NCI-H82 (cell line): ENCODE results near the gene VSIR.

Source experiments
- DNase-seq: peaks from one replicate; lab custom pipeline; 2025; lab: John Stamatoyannopoulos, UW

Gene VSIR

DNA sequence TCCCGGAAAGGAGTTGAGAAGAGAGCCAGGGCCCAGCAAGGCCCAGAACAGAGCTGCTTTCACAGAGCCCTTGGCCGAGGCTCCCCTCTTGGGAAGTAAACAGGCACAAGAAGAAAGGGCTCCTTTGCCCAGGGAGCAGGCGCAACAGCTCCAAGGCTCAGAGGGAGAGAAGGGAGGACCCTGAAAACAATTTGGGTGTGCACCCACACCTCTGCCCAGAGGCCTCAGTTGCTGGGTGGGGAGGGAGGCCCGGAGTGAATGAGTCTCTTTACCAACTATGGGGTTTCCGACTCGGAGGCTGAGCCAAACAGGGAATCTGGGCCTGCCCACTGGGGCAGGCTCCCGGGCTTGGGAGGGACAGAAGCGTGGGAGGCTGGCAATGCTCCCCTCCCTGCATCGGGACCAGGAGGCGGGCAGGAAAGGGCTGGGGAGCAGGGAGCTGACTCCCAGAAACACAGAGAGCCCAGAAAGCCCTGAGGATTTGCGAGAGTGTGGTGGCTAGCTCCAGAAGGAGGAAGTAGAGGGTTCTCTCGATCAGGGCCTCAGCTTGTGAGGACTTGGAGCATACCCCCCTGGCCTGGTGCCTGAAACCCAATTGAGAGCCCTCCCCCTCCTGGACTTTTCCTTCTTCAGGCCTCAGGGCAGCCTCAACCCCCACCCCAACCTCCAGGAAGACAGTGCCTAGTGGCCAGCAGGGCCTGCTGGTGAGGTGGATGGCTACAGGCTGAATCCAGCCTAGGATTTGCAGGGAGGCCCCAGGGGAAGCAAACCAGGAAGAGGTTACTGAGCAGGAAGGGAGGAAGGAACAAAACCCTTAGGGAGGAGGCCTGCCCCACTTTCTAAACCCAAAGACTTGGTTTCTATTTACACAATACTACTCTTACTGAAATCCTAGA is 59.9 kb downstream of the VSIR start:
- DNase-seq: no peak

DNA sequence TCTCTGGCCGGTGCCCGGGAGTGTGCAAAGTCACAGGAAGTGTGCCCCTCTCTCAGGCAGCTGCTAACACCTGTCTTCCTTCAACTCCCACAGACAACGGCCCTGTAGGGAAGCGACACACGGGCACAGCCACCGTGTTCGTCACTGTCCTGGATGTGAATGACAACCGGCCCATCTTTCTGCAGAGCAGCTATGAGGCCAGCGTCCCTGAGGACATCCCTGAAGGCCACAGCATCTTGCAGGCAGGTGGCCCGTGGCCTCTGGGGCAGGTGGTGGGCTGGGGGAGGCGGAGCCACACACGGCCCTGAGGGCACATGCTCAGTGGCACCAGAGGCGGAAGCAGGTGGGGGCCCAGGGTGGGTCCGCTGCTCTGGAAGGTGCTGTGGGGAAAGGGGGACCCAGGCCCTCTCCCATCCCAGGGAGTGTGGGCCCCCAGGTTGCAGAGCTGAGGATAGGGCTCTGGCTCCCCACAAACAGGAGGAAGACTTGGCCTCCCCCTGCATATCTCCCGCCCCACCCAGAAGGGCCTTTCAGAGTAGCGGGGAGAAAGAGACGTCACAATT is 60.7 kb downstream of the VSIR start:
- no peak for DNase-seq

- DNase-seq: no peak
Observed at GRCh38 chr10:71712170-71712569, 61.1 kb downstream of the VSIR start.

- no peak for DNase-seq
Observed at GRCh38 chr10:71711052-71711623, 62.2 kb downstream of the VSIR start.

GRCh38 chr10:71710519-71710918 is 62.8 kb downstream of the VSIR start:
- no peak for DNase-seq

GRCh38 chr10:71708897-71709882 is 64.1 kb downstream of the VSIR start:
- DNase-seq: no peak

- peak; percentile 78 for DNase-seq
Observed at GRCh38 chr10:71708301-71708703, 65.0 kb downstream of the VSIR start.

DNA sequence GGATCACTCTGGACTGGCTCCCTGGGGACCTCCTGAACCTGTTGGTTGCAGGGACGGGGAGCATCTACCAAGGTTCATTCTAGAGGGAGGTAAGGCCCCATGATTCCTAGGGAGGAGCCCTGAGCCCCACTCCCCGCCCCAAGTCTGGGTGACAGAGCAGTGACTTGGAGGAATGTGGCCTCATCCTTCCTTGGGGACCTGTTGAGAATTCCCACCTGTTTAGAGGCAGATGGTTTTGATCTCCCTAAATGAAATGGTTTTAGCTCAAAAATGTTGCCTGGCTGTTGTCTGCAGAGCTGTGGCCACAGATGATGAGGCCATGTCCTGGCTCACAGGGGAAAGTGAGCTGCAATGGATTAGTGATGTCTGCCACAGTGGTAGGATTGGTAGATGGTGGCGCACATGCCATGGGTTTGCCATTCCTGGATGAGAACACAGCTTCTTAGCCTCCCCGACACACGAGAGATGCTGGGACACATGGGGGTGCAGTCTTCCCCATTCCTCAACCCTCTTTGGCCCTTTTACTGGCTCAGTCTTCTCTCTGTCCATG is 66.0 kb downstream of the VSIR start:
- no peak for DNase-seq

DNA sequence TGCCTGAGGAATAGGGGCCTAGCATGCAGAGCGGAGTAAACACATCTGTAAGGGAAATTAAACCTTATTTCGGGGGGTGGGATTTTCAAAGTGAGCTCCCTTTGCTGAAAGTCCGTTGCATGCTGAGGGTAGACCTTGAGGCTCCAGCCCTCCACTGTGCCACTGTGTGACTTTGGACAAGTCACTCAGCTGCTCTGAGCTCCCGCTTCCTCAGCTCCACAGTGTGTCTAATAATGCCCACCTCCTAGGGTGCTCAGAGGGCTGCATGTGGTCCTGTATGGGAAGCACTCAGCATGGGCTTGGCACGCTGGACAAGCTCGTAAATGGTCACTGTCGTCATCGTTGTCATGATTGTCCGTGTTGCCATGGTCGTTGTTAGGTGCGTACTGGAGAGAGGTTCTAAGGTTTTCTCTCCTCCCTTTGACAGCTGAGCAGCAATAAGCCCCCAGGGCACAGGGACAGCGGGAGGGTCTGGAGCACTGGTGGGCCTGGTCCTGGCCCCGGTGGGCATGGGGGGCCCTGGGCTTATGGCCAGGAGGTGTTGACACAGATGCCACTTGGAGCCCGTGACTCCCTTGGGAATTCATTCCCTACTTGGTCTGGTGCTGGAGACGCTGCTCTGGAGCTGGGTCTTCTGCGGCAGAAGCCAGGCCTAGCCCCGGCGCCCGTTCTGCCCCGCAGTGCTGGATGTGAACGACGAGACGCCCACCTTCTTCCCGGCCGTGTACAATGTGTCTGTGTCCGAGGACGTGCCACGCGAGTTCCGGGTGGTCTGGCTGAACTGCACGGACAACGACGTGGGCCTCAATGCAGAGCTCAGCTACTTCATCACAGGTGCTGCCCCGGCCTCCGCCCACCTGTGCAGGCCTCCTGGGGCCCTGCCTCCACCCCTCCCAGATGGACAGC is 66.9 kb downstream of the VSIR start:
- DNase-seq: no peak

DNA sequence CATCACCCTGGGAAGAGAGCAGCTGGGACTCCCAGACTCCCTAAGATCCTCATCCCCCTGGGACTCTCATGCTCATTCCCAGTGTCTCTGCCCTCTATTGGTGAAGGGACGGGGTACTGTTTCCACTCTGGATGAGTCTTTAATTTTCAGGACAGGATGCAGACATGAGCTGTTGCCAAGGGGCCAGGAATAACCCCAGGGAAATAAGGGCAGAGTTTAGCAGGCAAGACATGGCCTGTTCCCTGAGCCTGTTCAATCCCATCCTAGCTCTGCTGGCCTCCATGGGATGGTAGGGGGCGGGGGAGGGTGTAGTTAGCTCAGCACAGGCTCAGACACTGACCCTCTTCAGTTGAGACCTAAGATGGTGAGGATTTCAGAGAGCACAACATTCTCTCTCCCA is 67.7 kb downstream of the VSIR start:
- peak; percentile 35 for DNase-seq

DNA sequence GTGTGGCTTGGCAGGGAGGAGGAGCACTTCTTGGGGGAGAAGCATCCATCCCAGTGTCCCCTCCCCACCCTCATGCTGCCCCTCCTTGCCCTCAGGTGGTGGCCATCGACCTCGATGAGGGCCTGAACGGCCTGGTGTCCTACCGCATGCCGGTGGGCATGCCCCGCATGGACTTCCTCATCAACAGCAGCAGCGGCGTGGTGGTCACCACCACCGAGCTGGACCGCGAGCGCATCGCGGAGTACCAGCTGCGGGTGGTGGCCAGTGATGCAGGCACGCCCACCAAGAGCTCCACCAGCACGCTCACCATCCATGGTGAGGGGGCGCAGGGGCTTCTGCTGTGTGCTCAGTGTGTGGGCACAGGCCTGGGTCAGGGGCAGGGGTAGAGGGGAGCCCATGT is 68.5 kb downstream of the VSIR start:
- DNase-seq: no peak

GRCh38 chr10:71703577-71703976 is 69.7 kb downstream of the VSIR start:
- no peak for DNase-seq

GRCh38 chr10:71701496-71702132 is 71.7 kb downstream of the VSIR start:
- no peak for DNase-seq

GRCh38 chr10:71700731-71701368 is 72.5 kb downstream of the VSIR start:
- DNase-seq: peak; percentile 63

GRCh38 chr10:71698737-71699136 is 74.6 kb downstream of the VSIR start:
- DNase-seq: no peak

DNA sequence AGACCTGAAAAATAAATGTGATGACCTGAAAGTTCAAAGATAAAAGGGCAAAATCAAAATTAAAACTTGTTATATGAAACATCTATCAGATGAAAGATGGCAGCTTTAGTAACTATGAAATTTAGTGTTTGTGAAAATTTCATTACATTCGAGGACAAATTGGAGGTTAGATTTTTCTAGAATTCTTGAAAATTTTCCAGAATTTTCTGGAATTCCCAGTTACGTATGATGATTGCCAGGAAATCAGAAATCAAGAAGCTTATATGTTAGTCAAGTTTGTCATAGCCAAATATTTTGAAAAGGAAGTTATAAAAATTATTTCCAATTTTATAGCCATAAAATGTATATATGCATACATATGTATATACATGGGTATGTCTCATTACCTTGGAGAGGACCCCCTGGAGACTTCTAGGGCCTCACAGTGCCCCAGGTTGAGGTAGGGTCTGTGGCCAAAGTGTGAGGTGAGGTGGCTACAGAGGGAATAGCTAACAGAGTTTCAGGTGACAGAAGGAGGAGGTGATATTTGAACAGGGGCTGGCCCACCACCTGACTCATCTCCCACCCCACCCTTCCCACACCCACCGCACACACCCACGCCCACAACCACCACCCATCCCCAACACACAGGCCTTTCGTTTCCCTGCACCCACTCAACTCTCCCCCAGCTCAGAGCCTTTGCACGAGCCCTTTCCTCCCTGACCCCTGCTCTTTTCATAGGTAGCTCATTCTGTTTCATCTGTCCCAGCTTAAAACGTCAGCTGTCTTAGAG is 75.2 kb downstream of the VSIR start:
- DNase-seq: no peak
